Dedifferentiated amniotic fluid mesenchymal stem cell (primary cell): ENCODE results near the gene HNRNPC.

Experiments
- DNase-seq: peaks from one replicate; pipeline ENCODE4 v3.0.0-alpha.2; 2016; ENCODE audit errors: extremely low spot score

HNRNPC gene

GRCh38 chr14:21210023-21210422, 59.2 kb downstream of the HNRNPC start:
- DNase-seq = no peak

- DNase-seq = no peak
Observed at GRCh38 chr14:21209185-21209584, 60.1 kb downstream of the HNRNPC start.

GRCh38 chr14:21208554-21208953, 60.7 kb downstream of the HNRNPC start:
- no peak for DNase-seq

GRCh38 chr14:21206753-21207684, 62.2 kb downstream of the HNRNPC start:
- no peak for DNase-seq

GRCh38 chr14:21205678-21206581, 63.3 kb downstream of the HNRNPC start:
- no peak for DNase-seq

GRCh38 chr14:21205026-21205677, 64.1 kb downstream of the HNRNPC start:
- DNase-seq = no peak

GRCh38 chr14:21204167-21205025, 64.8 kb downstream of the HNRNPC start:
- DNase-seq = no peak

- no peak for DNase-seq
Observed at GRCh38 chr14:21203470-21204166, 65.6 kb downstream of the HNRNPC start.

- DNase-seq = no peak
Observed at GRCh38 chr14:21202463-21203358, 66.5 kb downstream of the HNRNPC start.

- DNase-seq = no peak
Observed at GRCh38 chr14:21201732-21202462, 67.3 kb downstream of the HNRNPC start.

GRCh38 chr14:21200752-21201461, 68.3 kb downstream of the HNRNPC start:
- DNase-seq = no peak

GRCh38 chr14:21199611-21200560, 69.4 kb downstream of the HNRNPC start:
- no peak for DNase-seq

GRCh38 chr14:21197418-21198205, 71.6 kb downstream of the HNRNPC start:
- no peak for DNase-seq

GRCh38 chr14:21194597-21194996, 74.6 kb downstream of the HNRNPC start:
- DNase-seq = no peak

- no peak for DNase-seq
Observed at GRCh38 chr14:21192875-21193535, 76.2 kb downstream of the HNRNPC start.

GRCh38 chr14:21192447-21192822, 76.8 kb downstream of the HNRNPC start:
- DNase-seq = no peak
